Breast epithelium (tissue), 3 donors: ENCODE results near the gene HOXC11.

ENCODE experiments used
- CTCF ChIP-seq, 3 donors: fragments of 450-650 bp; IDR thresholded peaks; one replicate each; pipeline ENCODE4 v1.5.1; 2016 to 2017; ENCODE audit warnings: antibody characterized with exemption in 3 of 3, mild to moderate bottlenecking in 3 of 3, moderate library complexity in 3 of 3
- POLR2AphosphoS5 ChIP-seq, 3 donors: sonication (generic); formaldehyde crosslinking; IDR thresholded peaks; one replicate each; pipeline ENCODE4 v1.6.1; 2017; ENCODE audit warnings: antibody characterized with exemption in 3 of 3

- TF ChIP-seq CTCF (IDR thresholded peaks at IDR 0.05) (no peak), POLR2AphosphoS5 (IDR thresholded peaks at IDR 0.05) (no peak)
Observed at GRCh38 chr12:53947743-53948142, 25.2 kb upstream of the HOXC11 start.
